Measurements from ENCODE around the gene RPSA. TPM values are rescaled to one million over a fixed set of nuclear protein-coding genes. Genes with fewer than 3 reads are reported as not detected.

The RPSA gene
- total and polyA plus RNA-seq, 2 experiments from 2014 or later = 1,591 to 1,827 TPM

DNA sequence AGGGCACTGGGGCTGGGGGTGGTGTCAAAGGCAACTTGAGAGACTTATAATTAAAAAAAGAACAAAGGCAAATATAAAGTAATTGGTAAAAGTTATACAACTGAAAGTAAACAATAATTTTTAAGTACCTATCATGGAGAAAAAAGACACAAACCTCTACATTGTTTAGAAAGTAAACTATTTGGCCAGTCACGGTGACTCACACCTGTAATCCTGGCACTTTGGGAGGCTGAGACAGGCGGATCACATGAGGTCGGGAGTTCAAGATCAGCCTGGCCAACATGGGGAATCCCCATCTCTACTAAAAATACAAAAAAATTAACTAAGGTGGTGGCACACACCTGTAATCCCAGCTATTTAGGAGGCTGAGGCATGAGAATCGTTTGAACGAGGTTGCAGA, 25.8 kb downstream of the RPSA start (continued):
- TF ChIP-seq EZH2 (IDR thresholded peaks at IDR 0.05; ENCODE audit: low read depth, unreplicated experiment) (no peak), CREB1 (CRISPR knock-in tag; IDR thresholded peaks at IDR 0.05; ENCODE audit: low read depth) (no peak), REST (IDR thresholded peaks at IDR 0.05; ENCODE audit: unreplicated experiment) (no peak), ZNF331 (CRISPR knock-in tag; IDR thresholded peaks at IDR 0.05; ENCODE audit: low read depth) (no peak), JUNB (IDR thresholded peaks at IDR 0.05; ENCODE audit: unreplicated experiment) (no peak), ZNF114 (CRISPR knock-in tag; IDR thresholded peaks at IDR 0.05) (no peak)

DNA sequence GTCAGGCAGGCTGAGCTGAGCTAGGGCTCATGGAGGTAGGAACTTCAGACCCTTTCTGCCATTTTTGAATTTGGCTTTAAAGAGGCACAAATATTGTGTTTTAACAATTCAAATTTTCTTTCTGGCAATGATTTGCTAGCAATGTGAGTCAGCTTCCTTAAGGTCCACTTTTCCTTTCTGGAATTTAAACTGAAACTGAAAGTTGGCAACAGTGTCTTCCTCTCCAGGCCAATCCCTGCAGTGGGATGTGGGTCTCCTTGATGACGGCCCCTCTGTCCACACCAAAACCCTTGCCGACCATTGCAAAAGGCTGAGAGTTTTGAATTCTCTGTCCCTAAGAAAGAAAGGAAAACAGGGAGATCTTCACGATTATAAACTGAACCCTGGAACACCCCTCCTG, 27.1 kb downstream of the RPSA start:
- H3K36me3 Mint-ChIP-seq (ENCODE audit: low read depth) = no peaks in the 10 kb centered on the region
- H3K27me3 ChIP-seq (ENCODE audit: insufficient read depth) = no peaks in the 10 kb centered on the region
- no peaks in the 10 kb centered on the region for H3K9me3 Mint-ChIP-seq
- no peak for ATAC-seq
- no peaks in the 10 kb centered on the region for H3K79me2 ChIP-seq (replicated peaks; ENCODE audit: insufficient read depth)
- H3K4me1 ChIP-seq (ENCODE audit: insufficient read depth) = no peaks in the 10 kb centered on the region
- H3K9me2 ChIP-seq (ENCODE audit: insufficient read depth) = peaks cover 7% of the 10 kb centered on the region; the same call in 1 of the 2 replicates
- H3F3A ChIP-seq (replicated peaks; ENCODE audit: low read depth) = no peaks in the 10 kb centered on the region
- peaks cover 8% of the 10 kb centered on the region for H3K27me3 Mint-ChIP-seq (ENCODE audit: insufficient read depth, low read depth, poor library complexity)
- H3K27ac ChIP-seq (ENCODE audit: low read depth) = no peak overlapping the region
- H3K4me2 ChIP-seq = no peak overlapping the region
- no peak for TF ChIP-seq EZH2 (IDR thresholded peaks at IDR 0.05; ENCODE audit: low read depth, unreplicated experiment)
- TF ChIP-seq, protein P1, sequence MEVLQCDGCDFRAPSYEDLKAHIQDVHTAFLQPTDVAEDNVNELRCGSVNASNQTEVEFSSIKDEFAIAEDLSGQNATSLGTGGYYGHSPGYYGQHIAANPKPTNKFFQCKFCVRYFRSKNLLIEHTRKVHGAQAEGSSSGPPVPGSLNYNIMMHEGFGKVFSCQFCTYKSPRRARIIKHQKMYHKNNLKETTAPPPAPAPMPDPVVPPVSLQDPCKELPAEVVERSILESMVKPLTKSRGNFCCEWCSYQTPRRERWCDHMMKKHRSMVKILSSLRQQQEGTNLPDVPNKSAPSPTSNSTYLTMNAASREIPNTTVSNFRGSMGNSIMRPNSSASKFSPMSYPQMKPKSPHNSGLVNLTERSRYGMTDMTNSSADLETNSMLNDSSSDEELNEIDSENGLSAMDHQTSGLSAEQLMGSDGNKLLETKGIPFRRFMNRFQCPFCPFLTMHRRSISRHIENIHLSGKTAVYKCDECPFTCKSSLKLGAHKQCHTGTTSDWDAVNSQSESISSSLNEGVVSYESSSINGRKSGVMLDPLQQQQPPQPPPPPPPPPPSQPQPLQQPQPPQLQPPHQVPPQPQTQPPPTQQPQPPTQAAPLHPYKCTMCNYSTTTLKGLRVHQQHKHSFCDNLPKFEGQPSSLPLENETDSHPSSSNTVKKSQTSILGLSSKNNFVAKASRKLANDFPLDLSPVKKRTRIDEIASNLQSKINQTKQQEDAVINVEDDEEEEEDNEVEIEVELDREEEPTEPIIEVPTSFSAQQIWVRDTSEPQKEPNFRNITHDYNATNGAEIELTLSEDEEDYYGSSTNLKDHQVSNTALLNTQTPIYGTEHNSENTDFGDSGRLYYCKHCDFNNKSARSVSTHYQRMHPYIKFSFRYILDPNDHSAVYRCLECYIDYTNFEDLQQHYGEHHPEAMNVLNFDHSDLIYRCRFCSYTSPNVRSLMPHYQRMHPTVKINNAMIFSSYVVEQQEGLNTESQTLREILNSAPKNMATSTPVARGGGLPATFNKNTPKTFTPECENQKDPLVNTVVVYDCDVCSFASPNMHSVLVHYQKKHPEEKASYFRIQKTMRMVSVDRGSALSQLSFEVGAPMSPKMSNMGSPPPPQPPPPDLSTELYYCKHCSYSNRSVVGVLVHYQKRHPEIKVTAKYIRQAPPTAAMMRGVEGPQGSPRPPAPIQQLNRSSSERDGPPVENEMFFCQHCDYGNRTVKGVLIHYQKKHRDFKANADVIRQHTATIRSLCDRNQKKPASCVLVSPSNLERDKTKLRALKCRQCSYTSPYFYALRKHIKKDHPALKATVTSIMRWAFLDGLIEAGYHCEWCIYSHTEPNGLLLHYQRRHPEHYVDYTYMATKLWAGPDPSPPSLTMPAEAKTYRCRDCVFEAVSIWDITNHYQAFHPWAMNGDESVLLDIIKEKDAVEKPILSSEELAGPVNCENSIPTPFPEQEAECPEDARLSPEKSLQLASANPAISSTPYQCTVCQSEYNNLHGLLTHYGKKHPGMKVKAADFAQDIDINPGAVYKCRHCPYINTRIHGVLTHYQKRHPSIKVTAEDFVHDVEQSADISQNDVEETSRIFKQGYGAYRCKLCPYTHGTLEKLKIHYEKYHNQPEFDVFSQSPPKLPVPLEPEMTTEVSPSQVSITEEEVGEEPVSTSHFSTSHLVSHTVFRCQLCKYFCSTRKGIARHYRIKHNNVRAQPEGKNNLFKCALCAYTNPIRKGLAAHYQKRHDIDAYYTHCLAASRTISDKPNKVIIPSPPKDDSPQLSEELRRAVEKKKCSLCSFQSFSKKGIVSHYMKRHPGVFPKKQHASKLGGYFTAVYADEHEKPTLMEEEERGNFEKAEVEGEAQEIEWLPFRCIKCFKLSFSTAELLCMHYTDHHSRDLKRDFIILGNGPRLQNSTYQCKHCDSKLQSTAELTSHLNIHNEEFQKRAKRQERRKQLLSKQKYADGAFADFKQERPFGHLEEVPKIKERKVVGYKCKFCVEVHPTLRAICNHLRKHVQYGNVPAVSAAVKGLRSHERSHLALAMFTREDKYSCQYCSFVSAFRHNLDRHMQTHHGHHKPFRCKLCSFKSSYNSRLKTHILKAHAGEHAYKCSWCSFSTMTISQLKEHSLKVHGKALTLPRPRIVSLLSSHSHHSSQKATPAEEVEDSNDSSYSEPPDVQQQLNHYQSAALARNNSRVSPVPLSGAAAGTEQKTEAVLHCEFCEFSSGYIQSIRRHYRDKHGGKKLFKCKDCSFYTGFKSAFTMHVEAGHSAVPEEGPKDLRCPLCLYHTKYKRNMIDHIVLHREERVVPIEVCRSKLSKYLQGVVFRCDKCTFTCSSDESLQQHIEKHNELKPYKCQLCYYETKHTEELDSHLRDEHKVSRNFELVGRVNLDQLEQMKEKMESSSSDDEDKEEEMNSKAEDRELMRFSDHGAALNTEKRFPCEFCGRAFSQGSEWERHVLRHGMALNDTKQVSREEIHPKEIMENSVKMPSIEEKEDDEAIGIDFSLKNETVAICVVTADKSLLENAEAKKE (CRISPR knock-in tag; IDR thresholded peaks at IDR 0.05) = no peak
- no peak for TF ChIP-seq JUNB (IDR thresholded peaks at IDR 0.05; ENCODE audit: unreplicated experiment)
- TF ChIP-seq, protein P2, sequence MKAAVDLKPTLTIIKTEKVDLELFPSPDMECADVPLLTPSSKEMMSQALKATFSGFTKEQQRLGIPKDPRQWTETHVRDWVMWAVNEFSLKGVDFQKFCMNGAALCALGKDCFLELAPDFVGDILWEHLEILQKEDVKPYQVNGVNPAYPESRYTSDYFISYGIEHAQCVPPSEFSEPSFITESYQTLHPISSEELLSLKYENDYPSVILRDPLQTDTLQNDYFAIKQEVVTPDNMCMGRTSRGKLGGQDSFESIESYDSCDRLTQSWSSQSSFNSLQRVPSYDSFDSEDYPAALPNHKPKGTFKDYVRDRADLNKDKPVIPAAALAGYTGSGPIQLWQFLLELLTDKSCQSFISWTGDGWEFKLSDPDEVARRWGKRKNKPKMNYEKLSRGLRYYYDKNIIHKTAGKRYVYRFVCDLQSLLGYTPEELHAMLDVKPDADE (IDR thresholded peaks at IDR 0.05) = no peak
- H4K20me1 ChIP-seq (replicated peaks; ENCODE audit: insufficient read depth) = no peaks in the 10 kb centered on the region
- DNase-seq (ENCODE audit: low spot score) = no peak
- no peak overlapping the region for H3K27ac Mint-ChIP-seq
- H3K4me3 Mint-ChIP-seq = no peak overlapping the region
- no peak overlapping the region for H3K4me3 ChIP-seq
- no peak overlapping the region for H2AFZ ChIP-seq
- 0 out of 3 replicates have a peak, but pooled peaks cover 3% of the 10 kb centered on the region for H3K4me1 Mint-ChIP-seq
- H3K36me3 ChIP-seq (ENCODE audit: insufficient read depth) = no peaks in the 10 kb centered on the region
